ENCODE measurements around the gene ERMAP.

The ERMAP gene

DNA sequence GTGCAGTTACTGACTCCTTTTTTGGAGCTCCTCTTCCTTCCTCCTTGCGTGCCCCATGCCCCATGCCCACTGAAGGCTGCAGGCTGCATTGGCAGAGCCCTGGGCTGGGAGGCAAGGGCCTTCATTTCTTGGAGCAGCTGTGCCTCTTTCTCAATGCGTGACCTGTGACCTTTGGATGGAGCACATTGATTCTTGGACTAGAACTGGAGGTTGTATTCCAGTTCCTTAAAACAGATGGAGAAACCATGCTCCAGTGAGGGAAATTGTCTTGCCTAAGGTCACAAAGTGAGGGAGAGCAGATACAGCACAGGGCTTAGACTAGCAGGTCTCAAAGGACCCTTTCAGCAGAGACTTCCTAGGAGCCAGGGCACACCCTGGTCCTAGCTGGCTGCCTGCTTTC, 23.1 kb upstream of the ERMAP start:
- DNase-seq (ENCODE audit: low read depth in 1 of 2, low spot score in 1 of 2) = no peak
- Histone ChIP-seq H3K4me3 (replicated peaks; ENCODE audit: insufficient read depth, low read length) (no peak overlapping the region), H3K27ac (replicated peaks) (no peak overlapping the region), H3K27me3 (ENCODE audit: insufficient read depth, poor library complexity, severe bottlenecking) (no peaks in the 10 kb centered on the region)
- TF ChIP-seq, protein P1, sequence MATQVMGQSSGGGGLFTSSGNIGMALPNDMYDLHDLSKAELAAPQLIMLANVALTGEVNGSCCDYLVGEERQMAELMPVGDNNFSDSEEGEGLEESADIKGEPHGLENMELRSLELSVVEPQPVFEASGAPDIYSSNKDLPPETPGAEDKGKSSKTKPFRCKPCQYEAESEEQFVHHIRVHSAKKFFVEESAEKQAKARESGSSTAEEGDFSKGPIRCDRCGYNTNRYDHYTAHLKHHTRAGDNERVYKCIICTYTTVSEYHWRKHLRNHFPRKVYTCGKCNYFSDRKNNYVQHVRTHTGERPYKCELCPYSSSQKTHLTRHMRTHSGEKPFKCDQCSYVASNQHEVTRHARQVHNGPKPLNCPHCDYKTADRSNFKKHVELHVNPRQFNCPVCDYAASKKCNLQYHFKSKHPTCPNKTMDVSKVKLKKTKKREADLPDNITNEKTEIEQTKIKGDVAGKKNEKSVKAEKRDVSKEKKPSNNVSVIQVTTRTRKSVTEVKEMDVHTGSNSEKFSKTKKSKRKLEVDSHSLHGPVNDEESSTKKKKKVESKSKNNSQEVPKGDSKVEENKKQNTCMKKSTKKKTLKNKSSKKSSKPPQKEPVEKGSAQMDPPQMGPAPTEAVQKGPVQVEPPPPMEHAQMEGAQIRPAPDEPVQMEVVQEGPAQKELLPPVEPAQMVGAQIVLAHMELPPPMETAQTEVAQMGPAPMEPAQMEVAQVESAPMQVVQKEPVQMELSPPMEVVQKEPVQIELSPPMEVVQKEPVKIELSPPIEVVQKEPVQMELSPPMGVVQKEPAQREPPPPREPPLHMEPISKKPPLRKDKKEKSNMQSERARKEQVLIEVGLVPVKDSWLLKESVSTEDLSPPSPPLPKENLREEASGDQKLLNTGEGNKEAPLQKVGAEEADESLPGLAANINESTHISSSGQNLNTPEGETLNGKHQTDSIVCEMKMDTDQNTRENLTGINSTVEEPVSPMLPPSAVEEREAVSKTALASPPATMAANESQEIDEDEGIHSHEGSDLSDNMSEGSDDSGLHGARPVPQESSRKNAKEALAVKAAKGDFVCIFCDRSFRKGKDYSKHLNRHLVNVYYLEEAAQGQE (IDR thresholded peaks at IDR 0.05; ENCODE audit: insufficient replicate concordance, low read depth) = no peak
- TF ChIP-seq POLR2AphosphoS5 (IDR thresholded peaks at IDR 0.05; ENCODE audit: low read depth) = no peak

DNA sequence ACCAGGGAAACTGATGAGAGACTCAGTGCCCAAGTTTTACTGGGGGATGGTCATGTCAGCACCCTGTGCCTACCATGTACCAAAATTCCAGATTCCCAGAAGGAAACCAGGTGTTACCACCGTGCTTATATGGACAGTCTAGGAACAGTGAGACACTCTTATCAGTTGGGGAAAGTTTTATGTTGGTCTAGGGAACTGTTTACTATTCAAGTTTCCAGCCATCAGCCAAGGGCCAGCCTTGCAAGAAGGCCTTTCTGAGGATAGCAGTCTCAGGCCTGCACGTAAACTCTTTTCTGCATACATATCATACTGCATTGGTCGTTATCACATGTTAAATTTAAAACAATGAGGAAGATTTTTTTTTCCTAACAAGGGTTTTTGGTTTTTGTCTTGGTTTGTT, 19.5 kb upstream of the ERMAP start:
- DNase-seq (ENCODE audit: low read depth in 1 of 2, low spot score in 1 of 2) = no peak
- H3K4me3 ChIP-seq (replicated peaks; ENCODE audit: insufficient read depth, low read length) = no peak overlapping the region
- TF ChIP-seq SPI1 (IDR thresholded peaks at IDR 0.05; ENCODE audit: borderline replicate concordance, low read depth) = no peak
- no peak for TF ChIP-seq GABPA (IDR thresholded peaks at IDR 0.05; ENCODE audit: low read depth)
- TF ChIP-seq, protein P2, sequence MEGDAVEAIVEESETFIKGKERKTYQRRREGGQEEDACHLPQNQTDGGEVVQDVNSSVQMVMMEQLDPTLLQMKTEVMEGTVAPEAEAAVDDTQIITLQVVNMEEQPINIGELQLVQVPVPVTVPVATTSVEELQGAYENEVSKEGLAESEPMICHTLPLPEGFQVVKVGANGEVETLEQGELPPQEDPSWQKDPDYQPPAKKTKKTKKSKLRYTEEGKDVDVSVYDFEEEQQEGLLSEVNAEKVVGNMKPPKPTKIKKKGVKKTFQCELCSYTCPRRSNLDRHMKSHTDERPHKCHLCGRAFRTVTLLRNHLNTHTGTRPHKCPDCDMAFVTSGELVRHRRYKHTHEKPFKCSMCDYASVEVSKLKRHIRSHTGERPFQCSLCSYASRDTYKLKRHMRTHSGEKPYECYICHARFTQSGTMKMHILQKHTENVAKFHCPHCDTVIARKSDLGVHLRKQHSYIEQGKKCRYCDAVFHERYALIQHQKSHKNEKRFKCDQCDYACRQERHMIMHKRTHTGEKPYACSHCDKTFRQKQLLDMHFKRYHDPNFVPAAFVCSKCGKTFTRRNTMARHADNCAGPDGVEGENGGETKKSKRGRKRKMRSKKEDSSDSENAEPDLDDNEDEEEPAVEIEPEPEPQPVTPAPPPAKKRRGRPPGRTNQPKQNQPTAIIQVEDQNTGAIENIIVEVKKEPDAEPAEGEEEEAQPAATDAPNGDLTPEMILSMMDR (IDR thresholded peaks at IDR 0.05; ENCODE audit: insufficient read depth, low read length) = no peak
- TF ChIP-seq, protein P1 (IDR thresholded peaks at IDR 0.05; ENCODE audit: insufficient replicate concordance, low read depth) = no peak
- no peak for TF ChIP-seq POLR2AphosphoS5 (IDR thresholded peaks at IDR 0.05; ENCODE audit: low read depth)
- H3K27me3 ChIP-seq (ENCODE audit: insufficient read depth, poor library complexity, severe bottlenecking) = no peaks in the 10 kb centered on the region
- no peak overlapping the region for H3K27ac ChIP-seq (replicated peaks)

DNA sequence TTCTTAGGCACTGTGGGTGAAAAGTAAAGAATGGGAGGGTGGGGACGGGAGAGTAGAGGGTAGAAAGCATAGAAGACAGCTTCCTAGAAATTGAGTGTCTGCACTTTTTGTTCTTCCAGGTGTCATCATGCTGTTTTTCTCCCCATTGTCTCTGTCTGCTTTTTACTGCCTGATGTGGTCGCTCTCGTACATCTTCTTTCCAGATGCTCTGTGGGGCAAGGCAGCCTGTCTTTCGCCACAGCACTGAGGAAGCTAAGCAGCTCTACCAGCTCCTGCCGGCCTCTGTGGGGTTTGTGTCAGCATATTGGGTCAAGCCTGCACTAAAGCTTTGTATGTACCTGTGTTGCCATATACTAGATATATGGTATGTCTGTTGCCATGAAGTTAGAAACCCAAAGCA, 18.9 kb upstream of the ERMAP start:
- Histone ChIP-seq H3K27me3 (ENCODE audit: insufficient read depth, poor library complexity, severe bottlenecking) (no peaks in the 10 kb centered on the region), H3K4me3 (replicated peaks; ENCODE audit: insufficient read depth, low read length) (no peak overlapping the region), H3K27ac (replicated peaks) (no peak overlapping the region)
- no peak for DNase-seq (ENCODE audit: low read depth in 1 of 2, low spot score in 1 of 2)
- TF ChIP-seq GABPA (IDR thresholded peaks at IDR 0.05; ENCODE audit: low read depth) (no peak), SPI1 (IDR thresholded peaks at IDR 0.05; ENCODE audit: borderline replicate concordance, low read depth) (no peak), POLR2AphosphoS5 (IDR thresholded peaks at IDR 0.05; ENCODE audit: low read depth) (no peak)
- TF ChIP-seq, protein P1 (IDR thresholded peaks at IDR 0.05; ENCODE audit: insufficient replicate concordance, low read depth) = no peak
- TF ChIP-seq, protein P2 (IDR thresholded peaks at IDR 0.05; ENCODE audit: insufficient read depth, low read length) = no peak

Data from HL-60 (cell line).